HG03571 (cell line): Measurements from ENCODE around the gene PTPRD.

Experiments used
- ATAC-seq: cut with Tn5 transposase; IDR thresholded peaks from one replicate; pipeline ENCODE4 v1.9.1; 2021; ENCODE audit not compliant: unreplicated experiment

The PTPRD gene

DNA sequence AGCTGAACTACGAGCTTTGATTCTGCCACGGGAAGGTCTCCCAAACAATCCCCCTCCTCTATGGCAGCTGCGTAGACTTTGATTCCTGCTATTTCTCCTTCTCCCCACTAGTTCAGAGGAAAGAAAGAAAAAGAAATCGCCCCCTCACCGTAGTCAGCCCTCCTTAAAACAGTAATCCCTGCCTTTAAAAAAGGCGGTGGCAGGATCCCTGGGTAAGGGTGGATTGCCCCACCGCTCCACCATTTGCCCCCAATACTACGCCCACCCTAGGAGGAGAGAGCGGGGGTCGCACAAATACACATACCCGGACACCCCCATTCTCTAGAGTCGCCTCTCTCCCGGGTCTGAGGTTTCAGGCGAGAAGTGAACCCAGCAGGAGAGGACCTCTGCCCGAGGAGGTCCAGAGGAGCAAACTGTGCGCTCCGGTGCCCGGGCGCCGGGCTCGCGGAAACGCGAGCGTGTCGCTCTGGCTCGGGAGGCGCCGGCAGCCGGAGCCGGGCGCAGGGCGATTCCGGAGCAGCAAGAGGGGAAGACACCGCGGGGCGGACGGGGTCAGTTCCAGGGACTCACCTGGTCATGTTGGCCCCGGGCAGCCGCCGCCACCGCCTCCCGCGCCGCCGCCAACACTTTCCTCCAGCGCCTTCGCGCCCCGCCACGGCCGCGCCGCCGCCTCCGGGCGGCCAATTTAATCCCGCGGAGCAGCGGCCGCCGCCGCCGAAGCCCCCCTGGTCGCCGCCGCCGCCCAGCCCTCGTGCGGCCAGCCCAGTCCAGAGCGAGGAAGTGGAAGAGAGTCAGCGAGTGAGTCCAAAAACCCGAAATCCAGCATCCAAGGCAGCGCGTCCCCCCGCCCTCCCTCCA is 1755.5 kb downstream of the PTPRD start:
- no peak for ATAC-seq

DNA sequence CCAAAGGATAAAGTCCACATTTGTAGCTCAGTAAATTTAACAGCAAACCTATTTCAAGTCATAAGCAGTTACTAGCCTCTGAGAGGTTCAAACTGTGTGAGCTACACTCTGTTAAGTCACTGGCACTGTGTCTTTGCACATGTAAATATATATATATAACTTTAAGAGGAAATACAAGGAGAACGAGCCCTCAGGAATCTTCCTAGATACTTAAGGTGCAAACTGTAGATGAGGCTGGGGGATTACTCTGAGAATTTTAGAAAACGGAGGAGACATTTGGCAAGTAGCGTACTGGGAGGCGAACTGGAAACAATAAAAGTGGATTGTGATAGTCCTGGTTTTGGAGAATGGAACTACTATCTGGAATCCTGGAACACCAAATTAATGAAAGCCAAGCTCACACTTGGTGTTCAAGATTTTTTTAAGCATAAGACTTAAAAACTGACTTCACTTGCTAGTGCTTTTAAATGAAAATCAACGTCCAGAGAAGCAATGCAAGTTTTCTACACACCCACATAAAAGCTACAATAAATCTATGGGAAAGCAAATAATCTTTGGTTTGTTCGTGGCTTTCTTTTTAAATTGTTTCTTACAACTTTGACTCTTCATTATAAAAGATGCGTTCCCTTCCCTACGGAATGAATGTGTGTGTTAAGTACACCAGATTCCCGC is 1756.3 kb downstream of the PTPRD start:
- ATAC-seq: no peak

DNA sequence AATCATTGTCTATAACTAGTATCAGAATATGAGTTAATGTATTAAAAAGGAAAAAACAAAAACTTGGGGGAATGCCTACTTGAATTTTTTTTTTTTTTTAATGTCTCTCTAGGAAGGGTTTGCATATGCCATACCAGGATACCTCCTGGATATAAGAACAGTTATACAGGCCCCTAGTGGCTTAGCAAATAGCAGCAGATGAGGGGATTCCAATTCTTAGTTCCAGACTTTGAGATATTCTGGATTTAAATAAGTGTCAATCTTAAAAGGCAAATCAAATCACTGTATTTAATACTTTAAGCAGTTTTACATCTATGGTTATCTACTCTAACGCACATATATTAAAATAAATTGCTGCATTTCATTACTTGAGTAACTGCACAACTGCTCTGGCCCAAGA is 1757.8 kb downstream of the PTPRD start:
- ATAC-seq: no peak

DNA sequence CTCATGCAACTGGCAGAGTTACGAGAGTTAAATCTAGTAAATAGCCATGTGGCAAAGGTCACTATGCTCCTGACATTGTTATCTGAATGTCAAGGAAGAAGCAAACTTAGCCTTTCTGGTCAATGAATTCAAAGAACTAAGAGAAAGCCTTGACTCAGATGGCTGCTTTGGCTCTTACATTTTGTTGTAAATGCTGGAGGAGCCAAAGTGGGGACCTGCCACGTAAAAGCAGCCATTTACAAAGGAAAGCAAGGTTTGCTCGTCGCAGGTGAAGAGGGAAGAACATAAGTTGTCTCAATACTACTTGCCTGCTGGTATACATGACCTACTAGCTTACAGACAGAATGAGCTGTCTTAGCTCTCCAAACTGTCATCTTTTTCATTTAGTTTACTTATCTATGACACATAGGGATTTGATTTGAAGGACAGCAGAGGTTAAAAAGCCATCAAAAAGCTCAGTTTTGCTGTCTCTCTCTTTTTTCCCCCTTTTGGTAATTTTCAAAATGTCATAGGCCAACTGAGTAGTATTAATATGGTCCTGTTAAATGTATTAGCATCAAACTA is 1760.4 kb downstream of the PTPRD start:
- no peak for ATAC-seq

DNA sequence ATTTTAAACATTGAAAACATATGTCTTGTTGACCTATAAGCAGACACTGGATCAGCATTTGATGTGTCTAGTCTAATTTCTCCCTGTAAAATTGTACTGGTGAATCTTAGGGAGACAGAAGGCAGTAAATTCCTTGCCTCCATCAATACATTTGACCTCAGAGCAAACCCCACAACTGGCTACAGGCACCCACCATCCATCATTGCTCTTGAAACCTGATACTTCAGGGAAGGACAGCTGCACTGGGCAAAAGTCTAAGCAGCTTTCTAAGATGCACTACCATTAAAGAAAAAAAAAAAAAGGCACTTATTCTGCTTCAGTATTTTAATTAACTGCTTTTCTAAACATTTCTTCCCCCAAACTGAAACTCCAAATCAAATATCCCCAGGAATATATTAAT is 1761.9 kb downstream of the PTPRD start:
- ATAC-seq: no peak

DNA sequence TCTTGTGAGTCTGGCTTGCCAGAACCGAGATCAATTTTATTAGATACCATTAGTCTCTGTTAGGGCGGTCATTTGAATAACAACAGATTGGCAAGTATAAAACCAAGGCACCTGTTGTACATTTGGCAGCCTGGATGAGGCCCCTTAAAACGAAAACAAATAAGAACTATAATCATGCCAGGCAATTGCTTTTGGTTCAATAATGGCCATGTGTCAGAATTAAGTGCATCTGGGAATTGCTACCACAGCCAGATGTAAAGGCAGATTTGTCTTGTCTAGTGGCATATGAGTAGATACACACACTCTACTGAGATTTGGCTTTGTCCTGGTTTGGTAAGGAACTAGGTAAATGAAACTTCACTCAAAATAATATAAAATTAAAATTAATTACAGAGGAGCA is 1767.0 kb downstream of the PTPRD start:
- ATAC-seq: no peak

DNA sequence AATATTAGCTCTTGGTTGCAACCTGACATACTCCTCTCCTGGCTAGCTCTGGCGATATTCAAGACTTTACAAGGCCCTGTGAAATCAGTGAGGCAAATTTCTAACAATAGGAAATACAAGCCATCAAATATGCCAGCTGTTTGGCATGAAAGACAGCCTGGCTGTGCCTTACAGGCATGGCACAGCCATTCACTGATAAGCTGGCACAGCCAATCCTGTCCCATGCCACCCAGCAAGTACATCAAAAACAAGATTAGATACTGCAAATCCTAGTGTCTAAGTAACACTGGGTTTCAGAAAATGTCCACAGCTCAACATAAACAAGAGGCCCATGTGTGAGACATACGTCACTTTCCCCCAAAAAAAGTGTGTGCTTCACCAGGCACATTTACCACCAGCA is 1767.4 kb downstream of the PTPRD start:
- no peak for ATAC-seq

DNA sequence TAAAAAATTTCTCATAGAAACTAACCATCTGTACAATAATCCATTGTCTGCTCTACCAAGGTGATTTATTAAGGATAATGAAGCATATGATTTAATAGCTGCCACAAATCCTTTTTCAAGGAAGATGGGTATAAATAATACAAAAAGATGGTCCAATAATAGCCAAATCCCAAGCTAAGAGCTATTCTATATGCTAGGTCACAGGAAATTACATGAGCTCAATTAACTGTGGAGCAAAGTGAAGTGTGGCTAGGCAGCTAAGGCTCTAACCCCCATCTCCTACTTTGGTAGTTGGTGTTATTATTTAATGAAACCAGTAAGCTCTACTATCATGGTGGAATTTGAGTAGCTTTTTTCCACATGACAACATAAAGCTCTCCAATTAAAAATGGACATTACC is 1768.3 kb downstream of the PTPRD start:
- no peak for ATAC-seq

DNA sequence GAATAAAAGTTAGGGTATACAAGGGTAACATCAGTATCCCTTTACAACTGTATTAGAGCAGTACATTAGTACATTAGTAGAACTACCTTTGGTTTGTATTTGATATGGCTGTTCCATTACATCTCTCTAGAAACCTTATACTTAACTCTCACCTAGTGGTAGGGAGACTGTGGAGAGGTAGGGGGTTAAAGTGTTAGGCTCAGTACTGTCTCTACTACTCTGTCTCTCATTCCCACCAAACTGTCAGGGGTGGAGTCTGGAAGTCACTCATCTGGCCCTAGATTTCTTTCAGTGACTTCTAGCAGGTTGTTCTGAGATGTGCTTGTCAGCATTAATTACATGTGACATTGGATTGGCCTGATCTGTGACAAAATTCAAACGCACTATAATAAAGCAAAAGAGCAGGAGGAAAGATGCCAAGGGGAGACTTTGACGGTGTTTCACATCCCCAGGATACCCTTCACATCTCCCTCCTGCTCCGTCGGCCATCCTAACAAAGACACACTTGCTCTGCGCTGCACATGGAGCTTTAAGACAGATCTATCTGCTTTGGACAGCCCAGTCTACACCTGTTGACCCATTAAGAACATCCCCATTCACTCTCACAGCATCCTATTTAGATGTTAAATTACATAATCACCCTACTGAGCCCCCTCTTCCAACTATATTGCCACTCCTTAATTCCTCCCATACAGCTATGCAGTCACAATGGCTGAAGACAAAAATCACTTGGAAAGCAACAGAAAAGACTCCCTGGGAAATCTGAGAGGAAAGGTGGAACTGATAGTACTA is 1770.2 kb downstream of the PTPRD start:
- ATAC-seq: no peak

DNA sequence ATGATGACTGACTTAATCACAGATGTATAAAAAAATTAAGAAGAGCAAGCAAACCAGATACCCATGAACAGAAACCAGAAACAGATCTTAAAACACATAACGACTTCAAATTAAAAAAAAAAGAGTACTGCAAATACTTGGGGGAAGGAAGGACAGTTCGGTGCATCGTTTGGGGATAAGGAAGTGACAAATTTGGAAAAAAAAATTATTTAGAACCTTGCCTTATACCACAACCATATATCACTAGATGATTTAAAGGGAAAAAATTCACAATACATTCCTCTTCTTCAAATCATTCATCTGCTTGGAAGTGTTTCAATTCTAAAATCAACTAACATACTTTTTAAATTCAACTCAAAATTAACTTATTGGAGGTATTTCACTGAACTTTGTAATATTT is 1774.7 kb downstream of the PTPRD start:
- no peak for ATAC-seq

DNA sequence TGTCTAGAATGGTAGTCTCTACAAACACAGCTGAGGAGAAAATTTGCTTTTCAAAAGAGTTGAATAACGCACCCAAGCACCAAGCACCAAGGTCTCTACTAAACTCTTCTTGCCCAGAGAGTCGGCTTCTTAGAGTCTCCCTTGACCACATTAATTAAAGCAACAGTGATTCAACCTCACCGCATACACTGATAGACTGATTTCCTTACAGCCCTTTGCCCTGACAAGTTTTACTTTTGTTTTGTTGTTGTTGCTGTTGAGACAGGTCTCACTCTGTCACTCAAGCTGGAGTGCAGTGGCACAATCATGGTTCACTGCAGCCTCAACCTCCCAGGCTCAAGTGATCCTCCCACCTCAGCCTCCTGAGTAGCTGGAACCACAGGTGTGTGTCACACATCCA is 1777.5 kb downstream of the PTPRD start:
- no peak for ATAC-seq

DNA sequence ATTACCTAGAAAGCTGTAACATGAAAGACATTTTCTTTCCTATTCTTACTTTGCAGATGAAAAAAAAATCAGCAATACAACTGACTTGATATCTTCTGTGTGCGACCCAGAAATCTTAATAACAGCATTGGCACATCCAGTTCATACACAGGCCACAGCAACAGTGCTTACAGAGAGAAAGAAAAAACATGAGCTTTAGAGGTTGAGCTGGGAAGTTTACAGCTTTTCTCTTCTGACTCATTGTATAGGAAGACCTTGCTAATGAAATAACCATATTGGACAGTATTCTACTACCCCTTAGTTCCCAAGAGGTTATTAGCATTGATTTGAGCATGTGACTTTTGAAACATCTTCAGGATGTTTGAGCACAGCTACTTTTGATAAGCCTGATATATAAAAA is 1779.8 kb downstream of the PTPRD start:
- ATAC-seq: no peak

DNA sequence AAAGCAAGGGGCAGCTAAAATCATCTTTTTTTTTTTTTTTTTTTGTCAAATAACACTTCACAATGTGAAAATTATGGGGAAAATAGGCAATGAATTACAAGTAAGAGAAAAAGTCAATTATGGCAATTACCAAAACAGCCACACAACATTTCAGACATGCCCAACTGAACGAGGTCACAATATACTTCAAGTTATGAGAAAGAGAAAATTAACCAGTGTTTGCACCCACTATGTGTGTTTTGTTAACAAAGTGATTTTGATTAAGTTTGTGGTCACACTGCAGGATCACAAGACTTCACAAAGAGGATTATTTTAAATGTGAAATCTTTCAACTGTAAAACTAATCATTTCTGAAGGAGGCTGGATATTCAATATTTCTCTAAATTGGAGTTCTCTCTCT is 1780.4 kb downstream of the PTPRD start:
- no peak for ATAC-seq

DNA sequence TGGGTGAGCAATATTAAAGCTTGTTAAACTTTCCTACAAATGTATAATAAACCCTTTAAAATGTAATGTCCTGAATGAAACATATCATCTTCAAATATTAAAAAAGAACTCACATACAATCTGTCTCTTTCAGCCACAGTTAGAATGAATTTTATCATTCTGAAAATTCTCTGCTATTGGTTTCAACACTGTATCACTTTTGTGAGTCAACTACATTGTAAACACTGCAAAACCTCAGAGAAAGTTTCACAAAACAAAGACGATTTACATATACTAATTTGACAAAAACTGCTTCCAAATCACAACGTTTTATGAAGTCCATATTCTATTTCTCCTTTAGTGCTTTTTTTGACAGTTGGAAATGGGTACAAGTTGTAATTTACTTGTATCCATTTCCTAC is 1781.2 kb downstream of the PTPRD start:
- no peak for ATAC-seq

DNA sequence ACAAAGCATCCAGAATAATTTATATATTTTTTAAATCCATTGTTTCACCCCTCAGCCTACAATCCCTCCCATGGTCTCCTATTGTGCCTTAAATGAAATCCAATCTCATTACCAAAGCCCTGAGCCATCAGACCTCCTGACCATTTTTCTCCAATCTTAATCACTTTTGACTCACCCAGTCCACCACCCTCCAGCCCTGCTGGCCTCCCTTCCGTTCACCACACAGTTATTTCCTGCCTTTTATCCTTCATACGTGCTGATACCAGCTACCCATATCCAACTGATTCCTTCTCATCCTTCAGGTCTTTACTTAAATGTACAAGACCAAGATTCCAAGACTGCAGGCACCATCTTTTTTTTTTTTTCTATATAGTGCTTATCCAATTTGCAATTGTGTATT is 1786.5 kb downstream of the PTPRD start:
- no peak for ATAC-seq

DNA sequence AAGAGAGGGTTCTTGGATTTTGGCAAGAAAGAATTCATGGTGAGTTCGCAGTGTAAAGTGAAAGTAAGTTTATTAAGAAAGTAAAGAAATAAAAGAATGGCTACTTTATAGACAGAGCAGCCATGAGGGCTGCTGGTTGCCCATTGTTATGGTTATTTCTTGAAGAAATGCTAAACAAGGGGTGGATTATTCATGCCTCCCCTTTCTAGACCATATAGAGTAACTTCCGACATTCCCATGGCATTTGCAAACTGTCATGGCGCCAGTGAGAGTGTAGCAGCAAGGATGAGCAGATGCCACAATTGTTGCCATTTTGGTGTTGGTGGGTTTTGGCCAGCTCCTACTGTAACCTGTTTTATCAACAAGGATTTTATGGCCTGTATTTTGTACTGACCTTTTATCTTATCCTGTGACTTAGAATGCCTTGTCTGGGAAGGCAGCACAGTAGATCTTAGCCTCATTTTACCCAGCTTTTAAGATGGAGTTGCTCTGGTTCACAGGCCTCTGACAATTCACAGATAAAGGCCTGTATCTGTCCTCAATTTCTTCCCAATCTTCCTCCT is 1787.1 kb downstream of the PTPRD start:
- ATAC-seq: no peak

DNA sequence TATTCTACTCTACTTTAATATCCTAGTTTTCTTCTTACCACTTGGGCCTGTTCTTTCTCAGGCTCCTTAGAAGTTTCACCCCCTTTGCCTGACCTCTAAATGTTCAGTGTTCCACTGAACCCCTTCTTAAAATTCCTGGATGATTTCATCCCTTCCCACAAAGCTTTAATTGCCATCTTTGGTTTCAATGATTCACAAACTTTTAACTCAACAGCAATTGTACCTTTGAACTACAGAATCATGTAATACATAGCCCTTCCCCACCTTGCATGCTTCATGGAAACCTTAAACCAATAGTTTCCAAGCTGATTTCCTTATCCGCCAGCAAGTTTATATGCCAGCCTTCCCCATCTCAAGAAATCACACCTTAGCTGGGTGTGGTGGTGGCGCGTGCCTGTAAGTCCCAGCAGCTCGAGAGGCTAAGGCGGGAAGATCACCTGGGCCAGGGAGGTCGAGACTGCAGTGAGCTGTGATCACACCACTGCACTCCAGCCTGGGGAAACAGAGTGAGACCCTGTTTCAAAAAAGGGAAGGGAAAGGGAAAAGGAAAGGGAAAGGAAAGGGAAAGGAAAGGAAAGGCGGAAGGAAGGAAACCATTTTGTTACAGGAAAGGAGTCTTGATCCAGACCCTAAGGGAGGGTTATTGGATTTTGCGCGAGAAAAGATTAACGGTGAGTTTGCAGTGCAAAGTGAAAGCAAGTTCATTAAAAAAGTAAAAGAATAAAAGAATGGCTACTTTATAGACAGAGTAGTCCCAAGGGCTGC is 1789.5 kb downstream of the PTPRD start:
- ATAC-seq: no peak

DNA sequence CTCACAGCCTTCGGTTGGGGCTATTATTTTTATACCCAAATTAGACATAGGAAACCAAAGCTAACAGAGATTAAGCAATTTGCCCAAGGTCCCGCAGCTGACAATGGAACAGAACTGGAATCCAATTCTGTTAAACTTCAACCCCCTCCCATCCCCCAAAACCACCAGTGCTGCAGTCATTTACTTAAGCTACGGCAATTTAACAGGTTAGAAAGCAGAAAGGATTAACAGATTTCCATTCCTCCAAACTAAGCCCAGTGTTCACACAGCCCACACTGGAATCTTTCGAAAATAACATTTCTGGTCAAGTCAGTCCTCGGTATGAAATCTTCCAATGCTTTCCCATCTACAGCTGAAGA is 1790.2 kb downstream of the PTPRD start:
- no peak for ATAC-seq

DNA sequence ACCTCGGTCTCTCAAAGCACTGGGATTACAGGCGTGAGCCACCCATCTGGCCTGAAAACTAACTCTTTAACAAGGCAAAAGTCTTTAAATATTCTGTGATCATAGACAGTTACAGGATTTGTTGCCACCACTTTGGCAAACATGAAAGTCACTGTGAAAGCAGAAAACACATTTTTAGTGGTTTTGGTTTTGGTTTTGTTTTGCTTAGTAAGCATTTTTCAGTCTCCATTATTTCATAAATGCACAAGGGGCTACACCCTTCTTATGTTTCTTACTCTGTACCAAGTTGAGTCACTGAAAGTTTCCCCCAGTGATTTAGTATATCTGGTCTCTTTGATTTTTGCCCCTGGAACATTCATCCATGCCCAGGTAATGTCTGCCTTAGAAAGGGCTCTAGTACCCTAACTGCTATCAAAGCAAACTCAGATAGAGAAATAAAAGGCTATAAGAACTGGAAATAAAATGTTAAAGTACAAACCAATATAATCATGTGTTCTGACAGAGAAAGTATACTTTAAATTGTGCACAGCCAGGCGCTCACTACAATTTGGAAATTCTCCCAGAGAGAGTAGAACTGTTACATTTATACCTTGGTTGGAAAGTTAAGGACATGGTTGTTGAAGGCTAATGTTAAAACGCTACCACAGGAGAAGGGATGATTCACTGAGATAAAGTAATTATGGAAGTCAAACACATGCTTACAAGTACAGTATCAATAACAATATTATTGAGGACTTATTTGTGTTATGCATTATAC is 1790.7 kb downstream of the PTPRD start:
- no peak for ATAC-seq

DNA sequence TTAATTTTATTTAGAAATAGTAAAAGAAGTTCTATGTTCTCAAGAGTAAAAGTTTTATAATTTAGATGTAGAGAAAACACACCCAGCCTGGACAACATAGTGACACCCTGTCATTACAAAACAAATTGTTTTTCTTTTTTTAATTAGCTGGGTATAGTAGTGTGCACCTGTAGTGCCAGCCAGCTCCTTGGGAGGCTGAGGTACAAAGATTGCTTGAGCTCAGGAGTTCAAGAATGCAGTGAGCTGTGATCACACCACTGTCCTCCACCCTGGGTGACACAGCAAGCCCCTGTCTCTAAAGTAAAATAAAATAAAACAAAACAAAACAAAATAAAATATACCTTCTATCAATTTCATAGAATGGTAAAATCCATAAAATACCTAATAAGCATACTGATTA is 1795.5 kb downstream of the PTPRD start:
- ATAC-seq: no peak
